DOHH2 (cell line): ENCODE results near the gene TRIM47.

Source experiments
- H3F3A ChIP-seq: fragments of 200-600 bp; sonication (generic), shearing (Covaris generic); 2 replicates; pipeline ENCODE4 v1.6.0; 2016; ENCODE audit warnings: antibody characterized with exemption, mild to moderate bottlenecking; ENCODE audit not compliant: control insufficient read depth, insufficient read depth
- H3K27ac ChIP-seq: fragments of 200-600 bp; sonication (generic); 2 replicates; pipeline ENCODE4 v1.5.1; 2014; ENCODE audit warnings: low read depth, mild to moderate bottlenecking, low read length, moderate library complexity
- H3K27me3 ChIP-seq: fragments of 200-600 bp; sonication (generic); 2 replicates; pipeline ENCODE4 v1.6.1; 2014; ENCODE audit warnings: mild to moderate bottlenecking, low read length, mixed read lengths; ENCODE audit not compliant: control insufficient read depth
- H3K36me3 ChIP-seq: fragments of 200-600 bp; sonication (generic); 2 replicates; pipeline ENCODE4 v1.6.1; 2014; ENCODE audit warnings: mild to moderate bottlenecking, low read length, moderate library complexity, mixed read lengths; ENCODE audit not compliant: control insufficient read depth
- H3K4me1 ChIP-seq: fragments of 200-600 bp; sonication (generic); 2 replicates; pipeline ENCODE4 v1.6.1; 2014; ENCODE audit warnings: mild to moderate bottlenecking, low read length, mixed read lengths; ENCODE audit not compliant: control insufficient read depth
- H3K4me2 ChIP-seq: fragments of 200-600 bp; sonication (generic); 2 replicates; pipeline ENCODE4 v1.6.0; 2014; ENCODE audit warnings: mild to moderate bottlenecking, low read length, moderate library complexity
- H3K4me3 ChIP-seq: fragments of 200-600 bp; sonication (generic); 2 replicates; pipeline ENCODE4 v1.5.1; 2014; ENCODE audit warnings: mild to moderate bottlenecking, low read length, mixed read lengths
- H3K79me2 ChIP-seq: fragments of 200-600 bp; sonication (generic); 2 replicates; pipeline ENCODE4 v1.6.1; 2014; ENCODE audit warnings: mild to moderate bottlenecking, low read length, mixed read lengths; ENCODE audit not compliant: control insufficient read depth
- H3K9me2 ChIP-seq: fragments of 200-600 bp; sonication (generic); replicated peaks from 2 replicates; pipeline ENCODE4 v1.6.1; 2014; ENCODE audit warnings: mild to moderate bottlenecking, low read length, mixed read lengths; ENCODE audit not compliant: control insufficient read depth
- H3K9me3 ChIP-seq: fragments of 200-600 bp; sonication (generic); 2 replicates; pipeline ENCODE4 v1.6.1; 2014; ENCODE audit warnings: antibody characterized with exemption, low read length, mixed read lengths; ENCODE audit not compliant: control insufficient read depth, insufficient read depth
- H4K20me1 ChIP-seq: fragments of 200-600 bp; sonication (generic); 2 replicates; pipeline ENCODE4 v1.6.0; 2014; ENCODE audit warnings: low read depth, mild to moderate bottlenecking, antibody characterized with exemption, low read length, moderate library complexity; ENCODE audit not compliant: control insufficient read depth, insufficient read depth
- CTCF ChIP-seq: fragments of 200-600 bp; sonication (generic); IDR thresholded peaks from one replicate; pipeline ENCODE4 v1.5.1; 2014; ENCODE audit warnings: antibody characterized with exemption, mild to moderate bottlenecking, low read depth, low read length; ENCODE audit not compliant: poor library complexity, severe bottlenecking
- EZH2phosphoT487 ChIP-seq: fragments of 200-600 bp; sonication (generic); IDR thresholded peaks from 2 replicates; pipeline ENCODE4 v1.6.1; 2017; ENCODE audit warnings: borderline replicate concordance, mild to moderate bottlenecking, antibody characterized with exemption, low read length, moderate library complexity, mixed read lengths

Gene TRIM47

GRCh38 chr17:75832164-75832651 is 46.2 kb downstream of the TRIM47 start:
- peaks cover 8% of the 10 kb centered on the region for H3K36me3 ChIP-seq
- H3K4me1 ChIP-seq, result peaks cover 36% of the 10 kb centered on the region
- peak overlapping the region; percentile 63 for H3K4me2 ChIP-seq
- H3K9me2 ChIP-seq, result no peaks in the 10 kb centered on the region
- no peaks in the 10 kb centered on the region for H3K79me2 ChIP-seq
- H3K27ac ChIP-seq, result peak overlapping the region; percentile 25
- H4K20me1 ChIP-seq, result no peaks in the 10 kb centered on the region
- H3K4me3 ChIP-seq, result peak overlapping the region; percentile 57
- H3K9me3 ChIP-seq, result no peaks in the 10 kb centered on the region
- no peaks in the 10 kb centered on the region for H3K27me3 ChIP-seq
- no peak for TF ChIP-seq CTCF
- TF ChIP-seq EZH2phosphoT487, result no peak
- peaks cover 4% of the 10 kb centered on the region for H3F3A ChIP-seq

- Histone ChIP-seq H3K4me1 (peaks cover 44% of the 10 kb centered on the region), H3K9me2 (no peaks in the 10 kb centered on the region), H3K27me3 (no peaks in the 10 kb centered on the region), H3K36me3 (peaks cover 8% of the 10 kb centered on the region), H3K4me2 (no peak overlapping the region), H3K4me3 (no peak overlapping the region), H4K20me1 (no peaks in the 10 kb centered on the region), H3K27ac (no peak overlapping the region), H3F3A (peaks cover 4% of the 10 kb centered on the region), H3K9me3 (no peaks in the 10 kb centered on the region), H3K79me2 (no peaks in the 10 kb centered on the region)
- TF ChIP-seq CTCF (no peak), EZH2phosphoT487 (no peak)
Observed at GRCh38 chr17:75831032-75831571, 47.3 kb downstream of the TRIM47 start.

DNA sequence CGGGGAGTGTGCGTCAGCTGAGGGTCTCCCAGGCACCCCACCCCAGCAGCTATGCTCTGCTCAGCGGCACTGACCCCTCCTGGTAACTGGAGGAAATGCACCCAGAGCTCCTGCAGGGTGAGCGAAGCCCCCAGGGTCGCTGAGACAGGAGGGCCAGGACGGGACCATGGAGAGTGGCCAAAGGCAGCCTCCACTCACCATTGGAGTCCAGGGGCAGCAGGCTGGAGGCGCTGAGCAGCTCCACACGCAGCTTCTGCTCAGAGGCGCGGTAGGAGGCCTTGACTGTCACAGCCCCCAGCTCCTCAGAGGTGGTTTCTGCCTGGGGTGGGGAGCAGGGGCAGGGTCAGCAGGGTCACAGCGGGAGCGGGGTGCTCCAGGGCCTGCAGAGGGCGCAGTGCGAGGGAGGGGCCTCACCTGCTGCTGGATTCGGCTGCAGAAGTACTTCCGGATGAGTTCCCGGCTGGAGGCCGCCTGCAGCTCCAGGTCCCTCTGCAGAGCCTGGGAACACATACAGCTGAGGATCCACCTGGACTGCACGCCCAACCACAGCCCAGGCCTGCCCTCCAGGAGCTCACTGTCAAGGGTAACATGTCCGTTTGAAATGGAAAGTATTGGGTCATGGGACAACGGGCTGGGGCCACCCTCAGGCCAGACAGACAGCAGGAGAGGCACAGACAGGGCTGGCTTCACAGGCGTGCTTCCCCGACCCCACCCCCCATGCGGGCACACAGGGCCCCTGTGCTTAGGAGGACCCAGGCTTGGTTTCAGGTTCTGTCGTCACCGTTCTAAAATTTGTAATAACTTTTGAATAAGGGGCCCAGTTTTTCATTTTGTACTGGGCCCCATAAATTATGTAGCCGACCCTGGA is 48.0 kb downstream of the TRIM47 start:
- H3K27ac ChIP-seq, result no peak overlapping the region
- no peak overlapping the region for H3K4me3 ChIP-seq

More for the DNA sequence above, 48.0 kb downstream of the TRIM47 start:
- Histone ChIP-seq H3K79me2 (no peaks in the 10 kb centered on the region), H3K9me3 (no peaks in the 10 kb centered on the region), H3K27me3 (no peaks in the 10 kb centered on the region), H3K4me1 (peaks cover 44% of the 10 kb centered on the region), H3F3A (peaks cover 4% of the 10 kb centered on the region), H3K9me2 (no peaks in the 10 kb centered on the region), H3K4me2 (no peak overlapping the region), H3K36me3 (peaks cover 8% of the 10 kb centered on the region), H4K20me1 (no peaks in the 10 kb centered on the region)
- TF ChIP-seq EZH2phosphoT487 (no peak), CTCF (peak; percentile 74)
